ENCODE data around the gene GPR3.
"Not testable (repeated sequence)": the region's sequence is repeated elsewhere in the genome, so short reads cannot be mapped to it uniquely, and the experiment has no call there.

GPR3 gene

GRCh38 chr1:27428316-27429028 lies 36.0 kb downstream of the GPR3 start:
- peak; percentile 45 to 47 for DNase-seq

- DNase-seq = no peak
Observed at GRCh38 chr1:27429029-27429425, 36.6 kb downstream of the GPR3 start.

GRCh38 chr1:27430903-27431600 lies 38.6 kb downstream of the GPR3 start:
- DNase-seq = no peak

GRCh38 chr1:27431601-27431940 lies 39.1 kb downstream of the GPR3 start:
- DNase-seq = no peak

- not testable (repeated sequence) for DNase-seq
Observed at GRCh38 chr1:27432725-27433124, 40.3 kb downstream of the GPR3 start.

GRCh38 chr1:27433706-27434105 lies 41.3 kb downstream of the GPR3 start:
- DNase-seq = no peak

- DNase-seq = peak in 1 of 2 experiments; percentile 5
Observed at GRCh38 chr1:27435566-27436203, 43.3 kb downstream of the GPR3 start.

- DNase-seq = peak in 1 of 2 experiments; percentile 11
Observed at GRCh38 chr1:27436204-27437159, 44.1 kb downstream of the GPR3 start.

- DNase-seq = no peak
Observed at GRCh38 chr1:27438621-27439061, 46.2 kb downstream of the GPR3 start.

- no peak for DNase-seq
Observed at GRCh38 chr1:27439150-27439549, 46.7 kb downstream of the GPR3 start.

GRCh38 chr1:27444632-27445031 lies 52.2 kb downstream of the GPR3 start:
- no peak for DNase-seq

Measured in activated T-cell treated with anti-CD3 and anti-CD28 coated beads, Interleukin-2, amount 50 U/mL, for 48 hours (primary cell).